ENCODE results near the gene B4GALT5.

DNA sequence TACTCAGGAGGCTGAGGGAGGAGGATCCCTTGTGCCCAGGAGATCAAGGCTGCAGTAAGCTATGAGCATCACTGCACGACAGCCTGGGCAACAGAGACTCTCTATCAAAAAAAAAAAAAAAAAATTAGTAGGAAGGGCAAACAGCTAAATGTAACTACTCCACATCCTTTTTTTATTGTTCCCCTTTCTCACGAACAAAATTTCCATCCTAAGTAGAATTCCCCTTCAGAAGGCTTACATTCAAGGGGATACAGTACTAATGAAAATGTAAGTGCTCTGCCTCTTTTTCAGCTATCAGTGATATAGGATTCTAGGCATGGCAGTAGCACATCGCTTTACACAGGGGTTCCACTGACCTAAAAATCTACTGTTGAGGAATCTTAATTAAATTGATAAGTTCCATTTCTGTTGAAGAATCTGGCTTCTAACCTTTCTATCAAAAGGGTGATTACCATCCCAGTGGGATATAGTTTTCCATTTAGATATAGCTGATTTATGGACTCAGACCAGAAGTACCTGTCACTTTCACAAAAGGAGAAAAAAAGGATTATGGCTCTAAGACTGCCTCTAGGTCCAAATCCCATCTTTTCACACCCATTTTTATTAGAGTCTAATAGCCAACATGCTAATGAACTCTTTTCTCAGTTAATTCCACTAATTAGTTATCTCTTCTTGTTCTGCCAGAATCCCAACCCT is 2.6 kb downstream of the B4GALT5 start:
- no peak for TF ChIP-seq CTCF (conservative IDR thresholded peaks at IDR 0.05)
- TF ChIP-seq EZH2 (IDR thresholded peaks at IDR 0.05; ENCODE audit: low read depth), result no peak

Data from PC-9 (cell line).